Gastrocnemius medialis (tissue), 4 donors: ENCODE results near the gene TM2D3.

Source experiments
- POLR2A ChIP-seq, 2 donors: fragments of 450-650 bp; IDR thresholded peaks; one replicate each; pipeline ENCODE4 v1.6.1; 2017; ENCODE audit warnings: antibody characterized with exemption in 2 of 2, mild to moderate bottlenecking in 2 of 2, moderate library complexity in 2 of 2
- TF ChIP-seq, protein P1 (sequence below), 5 experiments: fragments of 450-650 bp in 3 of 5; fragments of 200-600 bp in 2 of 5; sonication (generic) in 2 of 5; IDR thresholded peaks in 4 of 5; conservative IDR thresholded peaks in 1 of 5; 1 replicate in 4 of 5; 2 replicates in 1 of 5; pipeline ENCODE4 v1.5.1; 2016 to 2019; ENCODE audit warnings: antibody characterized with exemption in 5 of 5, mild to moderate bottlenecking in 3 of 5, moderate library complexity in 3 of 5

DNA sequence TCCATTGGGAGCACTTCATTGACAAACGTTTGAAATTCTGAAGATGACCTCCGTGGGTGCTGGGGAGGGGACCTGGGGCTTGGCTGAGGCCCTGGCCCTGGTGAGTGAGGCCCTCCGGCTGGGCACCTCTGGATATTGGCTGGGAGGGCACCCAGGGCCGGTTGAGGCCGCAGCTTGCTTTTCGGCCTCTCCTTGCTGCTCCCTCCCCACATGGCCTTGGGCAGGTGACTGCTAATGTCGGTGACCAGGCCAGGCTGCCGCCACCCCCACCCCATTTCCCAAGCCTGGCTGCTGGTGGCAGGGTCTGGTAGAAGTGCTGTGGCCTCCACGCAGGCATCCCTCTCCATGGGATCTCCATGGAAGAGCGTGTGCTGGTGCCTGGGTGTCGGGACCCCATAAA, 39.5 kb downstream of the TM2D3 start:
- TF ChIP-seq POLR2A (IDR thresholded peaks at IDR 0.05), result no peak
- TF ChIP-seq, protein P1, sequence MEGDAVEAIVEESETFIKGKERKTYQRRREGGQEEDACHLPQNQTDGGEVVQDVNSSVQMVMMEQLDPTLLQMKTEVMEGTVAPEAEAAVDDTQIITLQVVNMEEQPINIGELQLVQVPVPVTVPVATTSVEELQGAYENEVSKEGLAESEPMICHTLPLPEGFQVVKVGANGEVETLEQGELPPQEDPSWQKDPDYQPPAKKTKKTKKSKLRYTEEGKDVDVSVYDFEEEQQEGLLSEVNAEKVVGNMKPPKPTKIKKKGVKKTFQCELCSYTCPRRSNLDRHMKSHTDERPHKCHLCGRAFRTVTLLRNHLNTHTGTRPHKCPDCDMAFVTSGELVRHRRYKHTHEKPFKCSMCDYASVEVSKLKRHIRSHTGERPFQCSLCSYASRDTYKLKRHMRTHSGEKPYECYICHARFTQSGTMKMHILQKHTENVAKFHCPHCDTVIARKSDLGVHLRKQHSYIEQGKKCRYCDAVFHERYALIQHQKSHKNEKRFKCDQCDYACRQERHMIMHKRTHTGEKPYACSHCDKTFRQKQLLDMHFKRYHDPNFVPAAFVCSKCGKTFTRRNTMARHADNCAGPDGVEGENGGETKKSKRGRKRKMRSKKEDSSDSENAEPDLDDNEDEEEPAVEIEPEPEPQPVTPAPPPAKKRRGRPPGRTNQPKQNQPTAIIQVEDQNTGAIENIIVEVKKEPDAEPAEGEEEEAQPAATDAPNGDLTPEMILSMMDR (IDR thresholded peaks at IDR 0.05 in 4 of 5, conservative IDR thresholded peaks at IDR 0.05 in 1 of 5), result no peak
